ENCODE measurements around the gene NDUFA1.
"Not testable (repeated sequence)": the region's sequence is repeated elsewhere in the genome, so short reads cannot be mapped to it uniquely, and the experiment has no call there.

The NDUFA1 gene
- total RNA-seq: 31.0 to 71.3 (median 61.5) reads per million in 9 experiments

DNA sequence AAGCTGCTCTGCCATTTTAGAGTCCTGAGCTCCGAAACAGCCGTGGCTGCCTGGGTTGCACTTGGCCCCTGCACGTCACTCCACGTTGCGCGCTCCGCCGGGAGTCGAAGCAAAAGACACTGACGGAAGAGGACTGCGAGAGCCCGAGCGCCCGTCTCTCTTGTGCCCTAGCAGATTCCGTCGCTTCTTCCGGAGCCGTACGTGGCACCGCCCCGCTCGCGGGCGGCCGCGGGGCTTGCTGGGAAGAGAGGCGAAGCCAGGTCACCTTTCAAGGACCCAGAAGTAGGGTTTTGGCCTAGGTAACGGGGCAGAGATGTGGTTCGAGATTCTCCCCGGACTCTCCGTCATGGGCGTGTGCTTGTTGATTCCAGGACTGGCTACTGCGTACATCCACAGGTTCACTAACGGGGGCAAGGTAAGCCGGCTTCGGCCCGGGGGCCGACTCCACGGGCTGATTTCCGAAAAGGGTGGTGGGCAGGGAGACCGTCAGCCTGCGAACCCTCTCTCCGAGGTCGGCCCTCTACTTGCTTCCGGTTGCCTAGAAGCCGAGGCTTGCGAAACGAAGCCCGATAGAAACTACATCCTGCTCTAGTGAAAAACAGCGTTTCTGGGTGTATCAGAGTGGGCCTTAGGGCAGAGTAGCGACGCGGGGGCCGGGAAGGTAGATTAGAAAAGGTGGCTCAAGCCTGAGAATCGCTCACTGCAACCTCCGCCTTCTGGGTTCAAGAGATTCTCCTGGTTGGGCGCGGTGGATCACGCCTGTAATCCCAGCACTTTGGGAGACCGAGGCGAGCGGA lies at the start of gene NDUFA1, which contains the start of gene RNF113A:
TSS of gene NDUFA1 (plus strand) at position 234 of the 797 bp plus-strand sequence. CDS start at position 314, 80 bp downstream.
TSS of gene RNF113A (minus strand) at position 135 of the 797 bp plus-strand sequence. CDS start at position 15, 120 bp downstream.
- Mint-ChIP-seq H3K27ac (peak within 1 kb of the TSS; percentile 99 to 100), H3K36me3 (ENCODE audit: insufficient read depth) (peaks cover 38% of the 10 kb centered on the region)
- DNase-seq: peak; percentile 74 to 79 (median 78)

DNA sequence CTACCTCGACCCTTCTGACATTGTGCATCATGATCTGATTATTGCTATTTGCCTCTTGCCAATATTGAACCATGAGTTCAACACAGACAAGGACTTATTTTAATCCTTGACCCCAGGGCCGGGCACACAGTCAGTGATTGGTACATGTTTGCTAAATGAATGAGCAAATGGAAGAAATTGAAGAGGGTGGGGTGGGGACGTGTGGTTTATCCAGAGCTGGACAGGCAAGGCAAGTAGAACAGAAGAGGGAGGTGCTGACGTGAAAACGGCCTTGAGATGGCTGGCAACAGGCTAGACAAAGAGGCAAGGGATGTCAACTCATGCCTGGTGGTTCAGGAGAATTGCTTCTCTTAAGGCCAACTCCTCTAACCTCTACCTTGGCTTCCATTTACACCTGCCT lies 47.4 kb upstream of the NDUFA1 start:
- H3K9me3 Mint-ChIP-seq; H3K27me3 Mint-ChIP-seq; H3K4me1 Mint-ChIP-seq (ENCODE audit: low read depth in 2 of 2); H3K36me3 Mint-ChIP-seq (ENCODE audit: insufficient read depth); H3K4me3 Mint-ChIP-seq; ATAC-seq (replicated peaks); H3K27ac Mint-ChIP-seq; DNase-seq: not testable (repeated sequence)

More for the DNA sequence above, at the start of gene NDUFA1, which contains the start of gene RNF113A:
- peak; percentile 88 for ATAC-seq (replicated peaks)
- Mint-ChIP-seq H3K4me1 (ENCODE audit: low read depth in 2 of 2) (peaks cover 6 to 16% of the 10 kb centered on the region in 2 donors), H3K4me3 (peak within 1 kb of the TSS; percentile 96 to 99), H3K9me3 (no peaks in the 10 kb centered on the region), H3K27me3 (no peaks in the 10 kb centered on the region)

DNA sequence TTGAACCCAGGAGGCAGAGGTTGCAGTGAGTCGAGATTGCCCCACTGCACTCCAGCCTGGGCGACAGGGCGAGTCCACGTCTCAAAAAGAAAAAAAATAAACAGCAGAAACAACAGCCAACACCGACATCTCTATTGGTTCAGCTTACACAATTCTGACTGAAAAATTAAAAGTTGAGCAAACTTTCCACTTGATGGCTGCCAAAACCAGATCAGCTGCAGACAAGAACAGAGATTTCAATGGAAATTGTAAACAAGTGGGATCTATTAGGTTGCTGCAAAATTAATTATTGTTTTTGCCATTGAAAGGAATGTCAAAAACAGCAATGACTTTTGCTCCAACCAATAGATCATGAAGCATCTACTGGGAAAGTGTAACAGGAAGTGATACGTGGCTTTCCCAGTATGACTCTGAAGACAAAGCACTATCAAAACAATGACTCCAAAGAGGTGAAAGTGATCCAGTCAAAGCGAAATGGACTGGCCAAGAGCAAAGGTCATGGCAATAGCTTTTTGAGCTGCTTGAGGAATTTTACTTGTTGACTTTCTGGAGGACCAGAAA lies 45.2 kb upstream of the NDUFA1 start:
- no peaks in the 10 kb centered on the region for H3K27me3 Mint-ChIP-seq
- peaks cover 16% of the 10 kb centered on the region for H3K36me3 Mint-ChIP-seq (ENCODE audit: insufficient read depth)
- no peaks in the 10 kb centered on the region for H3K9me3 Mint-ChIP-seq
- H3K27ac Mint-ChIP-seq: no peak overlapping the region
- ATAC-seq (replicated peaks): no peak
- no peak overlapping the region for H3K4me3 Mint-ChIP-seq
- H3K4me1 Mint-ChIP-seq (ENCODE audit: low read depth in 2 of 2): no peaks in the 10 kb centered on the region
- DNase-seq: no peak

DNA sequence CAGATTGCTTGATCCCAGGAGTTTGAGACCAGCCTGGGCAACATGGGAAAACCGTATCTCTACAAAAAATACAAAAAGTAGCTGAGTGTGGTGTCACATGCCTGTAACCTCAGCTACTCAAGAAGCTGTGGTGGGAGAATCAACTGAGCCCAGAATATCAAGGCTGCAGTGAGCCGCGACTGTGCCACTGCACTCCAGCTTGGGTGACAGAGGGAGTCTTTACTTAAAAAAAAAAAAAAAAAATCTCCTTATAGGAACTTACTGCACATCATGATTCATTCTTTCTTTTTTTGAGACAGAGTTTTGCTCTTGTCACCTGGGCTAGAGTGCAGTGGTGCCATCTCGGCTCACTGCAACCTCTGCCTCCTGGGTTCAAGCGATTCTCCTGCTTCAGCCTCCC lies 43.2 kb upstream of the NDUFA1 start:
- DNase-seq: no peak
- Mint-ChIP-seq H3K27ac (no peak overlapping the region), H3K4me1 (ENCODE audit: low read depth in 2 of 2) (no peaks in the 10 kb centered on the region), H3K4me3 (no peak overlapping the region), H3K27me3 (no peaks in the 10 kb centered on the region), H3K9me3 (no peaks in the 10 kb centered on the region), H3K36me3 (ENCODE audit: insufficient read depth) (peaks cover 19% of the 10 kb centered on the region)
- ATAC-seq (replicated peaks): no peak

DNA sequence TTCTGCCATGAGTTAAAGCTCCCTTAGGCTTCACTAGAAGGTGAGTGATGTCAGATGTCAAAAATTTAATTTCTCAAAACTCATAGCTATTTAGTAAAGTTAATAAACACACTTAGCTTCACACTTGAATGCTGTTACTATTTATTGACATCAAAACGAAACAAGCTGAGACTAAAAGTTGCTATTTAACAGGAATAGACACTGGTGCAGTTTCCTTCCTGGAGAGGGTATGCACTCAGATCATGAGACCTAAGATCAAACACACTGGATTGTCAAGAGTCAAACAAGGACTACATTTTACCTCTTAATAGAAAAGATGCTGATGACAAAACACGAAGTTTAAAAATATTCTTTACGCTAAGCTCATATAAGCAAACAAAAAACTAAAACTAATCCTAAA lies 37.7 kb upstream of the NDUFA1 start:
- no peaks in the 10 kb centered on the region for H3K4me1 Mint-ChIP-seq (ENCODE audit: low read depth in 2 of 2)
- H3K27me3 Mint-ChIP-seq: no peaks in the 10 kb centered on the region
- H3K4me3 Mint-ChIP-seq: no peak overlapping the region
- H3K9me3 Mint-ChIP-seq: no peaks in the 10 kb centered on the region
- no peak overlapping the region for H3K27ac Mint-ChIP-seq
- ATAC-seq (replicated peaks) (no peak), DNase-seq (no peak)
- H3K36me3 Mint-ChIP-seq (ENCODE audit: insufficient read depth): peaks cover 59% of the 10 kb centered on the region

DNA sequence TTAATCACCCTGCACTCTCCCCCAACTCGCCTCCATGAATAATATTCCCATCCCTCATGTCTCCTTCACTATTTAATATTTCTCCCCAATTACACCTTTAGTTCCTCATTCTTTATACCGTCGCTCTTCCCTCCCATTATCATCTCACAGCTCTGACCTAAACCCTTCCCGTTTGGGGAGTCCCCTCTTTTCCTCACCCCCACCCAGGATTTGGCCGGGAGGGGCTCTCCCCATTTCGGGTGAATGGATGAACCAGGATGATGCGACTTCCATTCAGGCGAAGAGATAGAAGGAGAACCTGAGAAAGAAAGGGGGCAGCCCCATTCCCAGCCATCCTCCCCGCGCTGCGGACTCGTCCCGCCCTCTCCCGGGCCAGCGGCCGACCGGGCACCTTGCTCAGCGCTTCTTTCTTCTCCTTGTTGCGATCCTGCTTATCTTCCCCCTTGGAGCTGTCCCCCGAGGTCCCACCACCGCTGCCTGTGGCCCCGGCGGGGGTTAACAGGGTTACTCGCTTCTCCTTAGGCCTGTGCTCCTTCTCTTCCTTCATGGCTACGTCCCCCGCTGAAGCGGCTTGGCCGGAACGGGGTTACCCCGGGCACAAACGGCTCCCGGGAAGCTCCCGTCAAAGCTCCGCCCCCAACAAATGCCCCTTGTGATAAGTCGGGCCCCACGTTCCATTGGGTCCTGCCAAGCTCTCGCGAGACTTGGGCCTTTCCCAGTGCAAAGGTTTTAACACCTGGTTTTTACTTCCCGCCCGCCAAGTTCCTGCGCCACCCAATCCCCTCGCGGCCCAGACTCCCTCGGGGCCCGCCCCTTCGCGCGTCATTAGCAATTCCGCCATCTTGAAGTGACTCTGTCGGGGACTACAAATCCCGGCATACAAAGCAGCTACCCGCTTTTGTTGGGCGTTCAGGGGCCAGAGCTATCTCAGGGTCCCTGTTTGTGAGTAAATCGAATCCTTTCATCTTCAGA lies 19.0 kb upstream of the NDUFA1 start, which contains the start of gene UPF3B:
TSS of gene UPF3B (minus strand) at position 582 of the 972 bp plus-strand sequence. CDS start at position 547, 35 bp downstream.
- Mint-ChIP-seq H3K36me3 (ENCODE audit: insufficient read depth) (peaks cover 42% of the 10 kb centered on the region), H3K4me3 (peak within 1 kb of the TSS; percentile 96 to 100), H3K9me3 (no peaks in the 10 kb centered on the region), H3K27ac (peak within 1 kb of the TSS; percentile 94 to 100), H3K27me3 (peaks cover 0 to 8% of the 10 kb centered on the region in 2 donors), H3K4me1 (ENCODE audit: low read depth in 2 of 2) (peaks cover 8 to 13% of the 10 kb centered on the region in 2 donors)
- ATAC-seq (replicated peaks) (peak; percentile 97), DNase-seq (peak; percentile 87 to 90 (median 87))

DNA sequence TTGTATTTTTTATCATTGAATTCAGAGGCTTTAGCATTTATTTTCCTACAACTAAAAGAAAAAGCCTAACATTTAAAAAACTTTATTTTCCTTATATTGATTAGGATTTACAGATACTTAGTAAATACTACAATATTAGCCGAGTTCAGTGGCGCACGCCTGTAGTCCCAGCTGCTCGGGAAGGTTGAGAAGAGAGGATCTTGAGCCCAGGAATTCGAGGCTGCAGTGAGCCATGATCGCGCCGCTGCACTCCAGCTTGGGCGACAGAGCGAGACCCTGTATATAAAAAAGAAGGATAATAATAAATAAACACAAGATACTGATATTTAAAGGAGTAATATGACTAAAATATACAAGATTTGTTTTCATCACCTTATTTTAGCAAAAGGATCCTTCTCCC lies 18.2 kb upstream of the NDUFA1 start:
- peaks cover 8 to 13% of the 10 kb centered on the region in 2 donors for H3K4me1 Mint-ChIP-seq (ENCODE audit: low read depth in 2 of 2)
- peaks cover 34% of the 10 kb centered on the region for H3K36me3 Mint-ChIP-seq (ENCODE audit: insufficient read depth)
- H3K27me3 Mint-ChIP-seq: peaks cover 0 to 8% of the 10 kb centered on the region in 2 donors
- no peaks in the 10 kb centered on the region for H3K9me3 Mint-ChIP-seq
- DNase-seq (no peak), ATAC-seq (replicated peaks) (no peak)
- H3K27ac Mint-ChIP-seq: peak overlapping the region; percentile 94 to 100
- peak overlapping the region; percentile 96 to 100 for H3K4me3 Mint-ChIP-seq

DNA sequence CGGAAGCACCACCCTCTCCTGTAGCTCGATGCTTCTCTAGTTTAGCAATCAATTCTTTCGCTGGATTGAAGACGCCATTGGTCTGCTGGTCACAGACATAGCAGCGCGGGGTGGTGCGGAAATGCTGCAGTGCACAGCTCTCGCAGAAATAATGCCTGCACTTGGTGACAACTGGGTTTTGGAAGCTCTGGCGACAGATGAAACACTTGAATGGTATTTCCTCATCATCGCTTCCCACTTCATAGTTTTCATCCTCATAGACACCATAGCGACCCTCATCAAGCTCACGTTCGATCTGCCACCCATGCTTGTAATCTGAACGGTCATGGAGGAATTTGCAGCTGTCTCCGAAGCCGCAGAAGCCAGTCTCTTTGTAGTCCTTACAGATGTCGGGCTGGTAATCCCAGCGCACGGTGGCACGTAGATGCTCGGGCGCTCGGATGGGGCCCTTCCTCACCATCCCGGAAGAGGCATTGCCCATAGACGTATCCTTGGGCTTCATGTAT lies 953 bp upstream of the NDUFA1 start:
- Mint-ChIP-seq H3K36me3 (ENCODE audit: insufficient read depth) (peaks cover 36% of the 10 kb centered on the region), H3K27me3 (no peaks in the 10 kb centered on the region), H3K27ac (peak overlapping the region; percentile 99 to 100), H3K4me1 (ENCODE audit: low read depth in 2 of 2) (peaks cover 6 to 16% of the 10 kb centered on the region in 2 donors), H3K9me3 (no peaks in the 10 kb centered on the region), H3K4me3 (peak overlapping the region; percentile 96 to 99)
- ATAC-seq (replicated peaks) (peak; percentile 18), DNase-seq (peak; percentile 13 to 21 (median 13))

DNA sequence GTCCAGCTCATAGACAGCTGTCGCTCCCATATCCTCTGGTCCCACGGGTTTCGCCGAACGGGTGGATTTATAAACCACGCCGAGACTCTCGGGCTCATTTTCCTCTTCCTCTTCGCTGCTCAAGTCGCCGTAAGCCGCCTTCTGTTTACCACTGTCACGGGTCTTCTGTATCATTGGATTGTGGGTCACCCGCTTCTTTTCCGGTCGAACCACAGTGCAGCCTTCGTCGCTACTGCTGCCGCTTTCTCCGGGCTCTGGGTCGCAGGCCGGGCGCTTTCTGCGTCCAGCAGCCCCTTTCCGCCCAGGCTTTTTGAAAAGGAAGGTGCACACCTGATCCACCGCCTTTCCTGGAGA lies 410 bp upstream of the NDUFA1 start:
- Mint-ChIP-seq H3K27ac (peak overlapping the region; percentile 99 to 100), H3K4me1 (ENCODE audit: low read depth in 2 of 2) (peaks cover 6 to 16% of the 10 kb centered on the region in 2 donors), H3K4me3 (peak overlapping the region; percentile 96 to 99), H3K9me3 (no peaks in the 10 kb centered on the region), H3K36me3 (ENCODE audit: insufficient read depth) (peaks cover 37% of the 10 kb centered on the region), H3K27me3 (no peaks in the 10 kb centered on the region)
- peak; percentile 57 for ATAC-seq (replicated peaks)
- peak in 1 of 3 experiments; percentile 42 for DNase-seq

DNA sequence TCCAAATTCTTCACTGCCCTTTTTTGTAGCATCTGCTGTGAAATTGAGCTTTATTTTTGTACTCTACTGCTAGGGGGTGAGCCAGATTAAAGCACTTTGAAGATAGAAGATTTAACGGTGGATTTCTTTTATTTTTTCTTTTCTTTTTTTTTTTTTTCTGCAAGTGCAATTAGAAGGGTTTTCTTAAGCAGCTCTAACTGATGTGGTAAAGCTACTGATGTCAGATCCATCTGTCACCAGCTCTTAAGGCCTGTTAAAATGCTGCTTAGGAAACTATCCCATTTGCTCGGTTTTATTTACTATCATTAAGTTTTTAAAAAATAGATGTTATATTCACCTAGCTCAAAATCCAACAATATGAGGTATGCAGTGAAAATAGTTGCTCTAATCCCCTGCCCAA lies 7.1 kb downstream of the NDUFA1 start:
- Mint-ChIP-seq H3K36me3 (ENCODE audit: insufficient read depth) (peaks cover 52% of the 10 kb centered on the region), H3K27me3 (no peaks in the 10 kb centered on the region), H3K27ac (no peak overlapping the region), H3K4me1 (ENCODE audit: low read depth in 2 of 2) (peaks cover 8 to 9% of the 10 kb centered on the region in 2 donors), H3K9me3 (no peaks in the 10 kb centered on the region), H3K4me3 (no peak overlapping the region)
- ATAC-seq (replicated peaks) (no peak), DNase-seq (no peak)

DNA sequence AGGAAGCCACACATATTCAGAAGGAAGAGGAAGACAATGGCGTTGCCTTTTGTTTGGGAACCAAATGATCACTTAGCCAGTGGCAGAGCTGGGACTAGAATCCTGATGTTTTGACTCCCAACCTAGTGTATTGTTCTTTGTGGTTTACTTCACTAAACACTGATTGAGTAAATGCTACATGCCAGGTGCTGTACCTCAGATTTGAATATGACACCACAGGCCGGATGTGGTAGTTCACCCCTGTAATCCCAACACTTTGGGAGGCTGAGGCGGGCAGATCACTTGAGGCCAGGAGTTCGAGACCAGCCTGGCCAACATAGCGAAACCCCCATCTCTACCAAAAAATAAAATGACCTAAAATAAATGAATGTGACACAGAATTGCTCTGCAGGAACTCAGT lies 8.4 kb downstream of the NDUFA1 start:
- Mint-ChIP-seq H3K27ac (peak overlapping the region; percentile 72 to 77), H3K36me3 (ENCODE audit: insufficient read depth) (peaks cover 41% of the 10 kb centered on the region), H3K9me3 (no peaks in the 10 kb centered on the region), H3K4me3 (no peak overlapping the region), H3K4me1 (ENCODE audit: low read depth in 2 of 2) (peaks cover 8 to 9% of the 10 kb centered on the region in 2 donors), H3K27me3 (no peaks in the 10 kb centered on the region)
- ATAC-seq (replicated peaks): peak; percentile 35
- DNase-seq: no peak

DNA sequence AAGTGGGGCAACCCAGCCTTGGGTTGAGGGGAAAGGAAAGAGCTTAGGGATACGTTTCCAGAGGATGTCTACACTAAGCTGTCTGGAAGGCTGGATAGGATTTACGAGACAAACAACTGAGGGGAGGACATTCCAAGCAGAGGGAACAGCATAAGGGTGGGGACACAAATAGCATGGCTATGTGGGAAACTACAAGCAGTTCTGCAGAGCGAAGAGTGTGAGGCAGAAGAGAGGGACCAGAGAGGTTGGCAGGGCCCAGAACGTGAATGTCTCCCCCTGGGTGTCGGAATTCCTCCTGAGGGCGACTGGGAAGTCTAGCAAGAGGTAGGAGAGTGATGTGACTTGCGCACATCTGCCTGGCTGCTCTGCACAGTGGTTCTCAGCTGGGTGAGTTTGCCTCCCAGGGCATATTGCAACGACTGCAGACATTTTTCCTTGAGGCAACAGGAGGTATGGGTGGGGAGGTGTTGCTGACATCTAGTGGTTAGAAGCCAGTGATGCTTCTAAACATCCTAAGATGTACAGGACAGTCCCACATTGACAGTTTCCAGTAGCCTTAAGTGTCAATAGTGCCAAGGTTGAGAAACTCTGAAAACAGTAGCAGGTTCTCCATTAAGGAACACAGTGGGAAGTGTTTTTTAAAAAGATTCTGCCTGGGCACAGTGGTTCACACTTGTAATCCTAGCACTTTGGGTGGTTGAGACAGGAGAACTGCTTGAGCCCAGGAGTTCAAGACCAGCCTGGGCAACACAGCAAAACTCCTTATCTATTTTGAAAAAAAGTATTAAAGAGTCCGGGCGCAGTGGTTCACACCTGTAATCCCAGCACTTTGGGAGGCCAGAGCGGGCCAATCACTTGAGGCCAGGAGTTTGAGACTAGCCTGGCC lies 9.2 kb downstream of the NDUFA1 start:
- ATAC-seq (replicated peaks) (peak; percentile 94), DNase-seq (peak; percentile 6 to 23 (median 14))
- H3K36me3 Mint-ChIP-seq (ENCODE audit: insufficient read depth): peaks cover 41% of the 10 kb centered on the region
- peaks cover 8 to 9% of the 10 kb centered on the region in 2 donors for H3K4me1 Mint-ChIP-seq (ENCODE audit: low read depth in 2 of 2)
- H3K9me3 Mint-ChIP-seq: no peaks in the 10 kb centered on the region
- H3K4me3 Mint-ChIP-seq: no peak overlapping the region
- H3K27ac Mint-ChIP-seq: peak overlapping the region; percentile 72 to 77
- H3K27me3 Mint-ChIP-seq: no peaks in the 10 kb centered on the region

Measured in effector memory CD8-positive, alpha-beta T cell (primary cell).